Suppressor macrophage treated with lipopolysaccharide for 4 hours (primary cell): Measurements from ENCODE around the gene DHRS7B.
"Not testable (repeated sequence)": the region's sequence is repeated elsewhere in the genome, so short reads cannot be mapped to it uniquely, and the experiment has no call there.

Source experiments
- DNase-seq: peaks from one replicate; pipeline ENCODE4 v3.0.0-alpha.2; 2020

The DHRS7B gene

DNA sequence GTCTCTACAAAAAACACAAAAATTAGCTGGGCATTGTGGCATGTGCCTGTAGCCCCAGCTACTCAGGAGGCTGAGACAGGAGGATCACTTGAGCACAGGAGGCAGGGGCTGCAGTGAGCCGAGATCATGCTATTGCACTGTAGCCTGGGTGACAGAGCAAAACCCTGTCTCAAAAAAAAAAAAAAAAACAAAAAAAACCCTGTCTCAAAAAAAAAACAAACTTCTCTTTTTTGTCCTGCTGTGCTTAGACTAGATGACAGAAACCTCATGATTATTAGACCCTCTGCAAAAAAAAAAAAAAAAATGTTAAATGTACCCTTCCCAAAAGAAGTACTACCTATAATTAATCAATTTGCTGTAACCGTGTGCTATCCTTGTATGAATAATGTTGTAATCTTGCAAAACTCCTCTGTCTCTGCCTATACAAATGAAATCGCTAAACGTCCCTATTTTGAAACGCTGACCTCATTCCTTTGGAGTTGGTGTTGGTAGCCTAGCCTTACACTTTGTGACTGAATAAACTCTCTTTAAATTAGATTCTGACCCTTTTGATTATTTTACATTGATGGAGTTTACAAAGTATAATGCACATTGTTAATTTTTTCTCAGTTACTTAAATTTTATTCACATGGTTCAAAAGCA lies 13.6 kb upstream of the DHRS7B start:
- peak; percentile 68 for DNase-seq

DNA sequence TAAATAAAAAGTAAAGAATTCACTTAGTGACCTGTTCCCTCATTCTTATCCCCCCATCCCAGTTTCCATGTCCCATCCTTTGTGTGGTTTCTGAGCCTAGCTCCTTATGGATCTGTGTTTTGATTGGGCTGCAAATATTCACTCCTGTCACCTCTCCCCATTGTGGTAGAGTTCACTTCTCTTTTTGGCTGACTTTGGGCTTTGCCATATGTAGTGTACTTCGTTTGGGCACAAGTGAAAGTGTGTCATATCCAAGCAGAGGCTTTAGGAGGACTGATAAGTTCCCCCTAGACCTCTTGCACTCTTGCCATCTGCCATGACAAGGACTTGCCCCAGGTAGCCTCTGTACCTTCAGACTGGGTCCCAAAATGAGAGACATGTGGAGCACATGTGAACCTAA lies 13.0 kb upstream of the DHRS7B start:
- peak; percentile 27 for DNase-seq

GRCh38 chr17:21114791-21115190 lies 12.0 kb upstream of the DHRS7B start:
- peak; percentile 44 for DNase-seq

- DNase-seq, result peak; percentile 57
Observed at GRCh38 chr17:21119247-21119918, 7.4 kb upstream of the DHRS7B start.

GRCh38 chr17:21119919-21120249 lies 6.9 kb upstream of the DHRS7B start:
- DNase-seq, result no peak

DNA sequence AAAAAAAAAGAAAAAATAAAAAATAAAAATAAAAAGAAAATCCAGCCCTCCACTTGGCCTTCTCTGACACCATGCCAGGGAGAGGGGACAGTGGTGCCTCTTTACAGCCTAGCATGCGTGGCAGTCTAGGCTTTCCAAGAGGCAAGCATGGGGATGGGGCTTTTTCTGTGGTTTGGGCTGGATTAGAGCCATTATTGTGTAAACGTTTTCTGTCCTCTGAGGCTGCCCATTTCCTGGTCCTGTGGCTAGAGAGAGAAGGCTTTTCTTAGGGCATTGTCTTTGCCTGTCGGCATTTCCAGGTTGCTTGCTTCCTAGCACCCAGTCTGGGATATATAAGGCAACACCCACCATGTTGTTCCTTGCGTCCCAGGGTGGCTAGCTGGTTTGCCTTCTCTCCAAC lies 2.7 kb upstream of the DHRS7B start:
- DNase-seq, result peak; percentile 46

DNA sequence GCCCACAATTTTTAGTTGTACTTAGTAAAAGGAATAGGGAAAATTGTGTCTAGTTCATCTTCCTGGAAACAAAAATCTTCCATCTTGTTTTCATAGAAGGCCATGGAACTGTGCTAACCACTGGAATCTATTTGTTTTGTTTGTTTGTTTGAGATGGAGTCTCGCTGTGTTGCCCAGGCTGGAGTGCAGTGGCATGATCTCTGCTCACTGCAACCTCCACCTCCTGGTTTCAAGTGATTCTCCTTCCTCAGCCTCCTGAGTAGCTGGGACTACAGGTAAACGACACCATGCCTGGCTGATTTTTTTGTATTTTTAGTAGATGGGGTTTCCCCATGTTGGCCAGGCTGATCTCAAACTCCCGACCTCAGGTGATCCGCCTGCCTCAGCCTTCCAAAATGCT lies 2.2 kb upstream of the DHRS7B start:
- not testable (repeated sequence) for DNase-seq

DNA sequence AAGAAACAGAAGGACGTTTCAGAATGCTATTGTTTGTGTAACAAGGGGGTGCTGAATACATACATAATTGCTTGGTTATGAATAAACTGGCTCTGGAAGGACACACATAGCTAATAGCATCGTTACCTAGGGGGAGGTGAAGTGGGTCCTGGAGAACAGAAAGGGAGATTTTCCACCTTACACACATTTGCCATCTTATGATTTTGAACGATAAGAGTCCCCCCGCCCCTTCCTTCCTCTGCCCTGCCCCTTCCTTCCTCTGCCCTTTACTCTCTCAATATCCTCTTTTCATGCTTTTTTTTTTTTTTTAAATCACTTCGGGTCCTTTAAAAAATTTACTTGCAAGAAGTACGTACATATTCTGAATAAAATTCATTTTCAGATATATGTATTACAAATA lies 902 bp upstream of the DHRS7B start:
- DNase-seq, result no peak

DNA sequence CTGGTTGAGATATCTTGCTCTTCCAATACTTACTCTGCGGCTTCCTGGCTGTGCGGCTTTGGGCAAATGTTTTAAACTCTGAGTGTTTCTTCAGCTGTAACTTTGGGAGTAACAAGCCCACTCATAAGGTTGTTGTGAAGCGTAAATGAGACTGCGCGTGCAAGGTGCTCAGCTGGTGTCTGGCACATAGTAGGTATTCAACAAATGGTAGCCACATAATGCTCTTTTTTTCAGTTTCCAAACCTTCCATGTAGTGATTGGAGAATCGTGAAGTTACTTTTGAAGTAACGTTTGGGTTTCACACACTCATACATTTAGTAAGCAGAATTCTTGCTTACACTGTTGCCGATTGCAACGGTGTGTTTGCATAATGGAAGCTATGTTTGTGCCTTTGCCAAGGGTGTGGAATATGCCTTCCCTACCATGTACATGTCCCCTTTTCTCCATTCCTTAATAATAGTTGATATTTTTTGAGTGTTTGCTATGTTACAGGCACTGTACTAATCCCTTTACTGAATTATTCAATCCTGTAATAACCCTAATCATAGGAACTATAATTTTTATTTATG lies 829 bp downstream of the DHRS7B start:
- DNase-seq, result no peak

DNA sequence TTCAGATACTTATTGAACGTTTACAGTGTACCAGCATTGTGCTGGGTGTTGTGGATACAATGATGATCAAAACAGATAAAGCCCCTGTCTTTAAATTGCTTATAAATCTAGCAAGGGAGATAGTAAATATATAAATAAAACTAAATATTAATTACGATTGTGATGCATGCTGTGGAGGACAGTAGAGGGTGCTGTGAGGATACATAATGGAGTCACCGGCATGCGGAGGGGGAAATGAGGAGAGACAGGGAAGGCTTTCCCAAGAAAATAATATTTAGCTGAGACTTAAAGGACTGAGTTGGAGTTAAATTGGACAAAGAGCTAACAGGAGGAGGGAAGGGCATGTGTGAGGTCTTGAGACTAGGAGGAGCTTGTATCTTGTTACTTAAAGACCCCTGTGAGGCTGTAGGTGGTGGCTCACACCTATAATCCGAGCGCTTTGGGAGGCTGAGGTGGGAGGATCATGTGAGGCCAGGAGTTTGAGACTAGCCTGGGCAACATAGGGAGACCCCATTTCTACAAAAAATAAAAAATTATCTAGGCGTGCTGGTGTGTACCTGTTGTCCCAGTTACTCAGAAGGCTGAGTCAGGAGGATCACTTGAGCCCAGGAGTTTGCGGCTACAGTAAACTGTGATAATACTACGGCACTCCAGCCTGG lies 2.4 kb downstream of the DHRS7B start:
- DNase-seq, result peak; percentile 45

DNA sequence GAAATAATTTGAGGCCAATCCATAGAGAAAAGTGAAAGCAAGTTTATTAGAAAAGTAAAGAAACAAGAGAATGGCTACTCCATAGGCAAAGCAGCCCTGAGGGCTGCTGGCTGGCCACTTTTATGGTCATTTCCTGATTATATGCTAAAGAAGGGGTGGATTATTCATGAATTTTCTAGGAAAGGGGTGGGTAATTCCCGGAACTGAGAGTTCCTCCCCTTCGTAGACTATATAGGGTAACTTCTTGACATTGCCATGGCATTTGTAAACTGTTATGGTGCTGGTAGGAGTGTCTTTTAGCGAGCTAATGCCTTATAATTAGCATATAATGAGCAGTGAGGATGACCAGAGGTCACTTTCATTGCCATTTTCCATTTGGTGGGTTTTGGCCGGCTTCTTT lies 4.4 kb downstream of the DHRS7B start:
- peak; percentile 44 for DNase-seq

DNA sequence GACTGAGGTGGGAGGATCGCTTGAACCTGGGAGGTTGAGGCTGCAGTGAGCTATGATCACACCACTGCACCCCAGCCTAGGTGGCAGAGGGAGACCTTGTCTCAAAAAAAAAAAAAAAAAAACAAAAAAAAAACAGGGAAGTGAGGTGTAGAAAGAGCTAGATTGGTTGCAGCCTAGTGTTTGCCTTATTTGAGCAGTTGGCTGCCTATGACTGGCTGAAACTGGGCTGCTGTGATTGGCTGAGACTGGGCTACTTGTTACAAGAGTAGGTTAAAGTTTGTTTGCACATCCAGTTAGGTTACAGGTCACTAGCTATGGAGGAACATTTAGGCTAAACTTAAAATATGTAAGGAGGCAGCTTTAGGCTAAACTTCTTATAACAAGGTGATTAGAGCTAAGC lies 5.7 kb downstream of the DHRS7B start:
- no peak for DNase-seq

- DNase-seq, result no peak
Observed at GRCh38 chr17:21134559-21134958, 7.8 kb downstream of the DHRS7B start.

- peak; percentile 19 for DNase-seq
Observed at GRCh38 chr17:21140911-21141310, 14.1 kb downstream of the DHRS7B start.

DNA sequence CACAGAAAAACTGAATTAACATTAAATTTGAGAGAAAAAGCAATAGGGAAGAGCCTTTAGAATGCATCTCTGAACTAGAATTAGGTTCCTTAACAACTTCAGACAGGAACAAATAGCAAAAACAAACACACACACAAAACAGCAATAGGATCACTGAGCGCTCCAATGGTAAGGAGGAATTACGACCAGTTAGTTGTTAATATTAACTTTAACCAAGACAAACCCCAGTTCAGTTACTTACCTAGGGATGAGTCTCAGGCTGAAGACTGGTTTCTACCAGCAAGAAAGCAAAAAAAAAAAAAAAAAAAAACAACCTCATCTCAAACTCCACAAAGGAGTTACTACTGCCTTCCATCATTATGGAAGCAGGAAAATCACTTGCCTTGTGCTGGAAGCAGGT lies 14.6 kb downstream of the DHRS7B start:
- no peak for DNase-seq

- DNase-seq, result not testable (repeated sequence)
Observed at GRCh38 chr17:21142065-21142464, 15.3 kb downstream of the DHRS7B start.

- no peak for DNase-seq
Observed at GRCh38 chr17:21143695-21144094, 16.9 kb downstream of the DHRS7B start.

DNA sequence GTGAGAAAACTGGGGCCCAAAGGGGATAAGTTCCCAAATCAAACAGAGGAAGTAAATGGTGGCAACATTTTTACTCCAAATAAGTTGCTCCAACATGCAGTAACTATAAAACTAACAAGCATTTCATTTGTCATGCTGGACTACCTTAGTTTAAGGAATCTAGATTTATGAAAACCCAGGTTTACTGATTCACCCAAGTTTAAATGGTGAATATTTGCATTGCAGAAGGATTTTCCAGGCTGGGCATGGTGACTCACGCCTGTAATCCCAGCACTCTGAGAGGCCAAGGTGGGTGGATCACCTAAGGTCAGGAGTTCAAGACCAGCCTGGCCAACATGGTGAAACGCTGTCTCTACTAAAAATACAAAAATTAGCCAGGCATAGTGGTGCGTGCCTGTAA lies 17.5 kb downstream of the DHRS7B start:
- not testable (repeated sequence) for DNase-seq

- DNase-seq, result no peak
Observed at GRCh38 chr17:21146362-21147015, 19.7 kb downstream of the DHRS7B start.

DNA sequence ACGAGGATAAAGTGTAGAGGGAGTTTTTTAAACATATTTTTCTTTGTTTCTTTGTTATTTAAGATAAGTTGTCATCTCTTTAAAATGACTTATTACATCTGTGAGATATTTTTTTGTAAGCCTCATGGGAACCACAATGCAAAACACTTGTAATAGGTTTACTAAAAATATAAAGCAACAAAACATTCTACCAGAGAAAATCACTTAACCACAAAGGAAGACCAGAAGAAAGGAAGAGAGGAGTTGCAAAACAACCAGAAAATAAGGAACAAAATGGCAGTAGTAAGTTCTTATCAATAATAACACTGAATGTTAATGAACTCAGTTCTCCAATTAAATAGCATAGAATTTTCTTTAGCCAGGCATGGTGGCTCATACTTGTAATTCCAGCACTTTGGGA lies 22.9 kb downstream of the DHRS7B start:
- DNase-seq, result no peak

DNA sequence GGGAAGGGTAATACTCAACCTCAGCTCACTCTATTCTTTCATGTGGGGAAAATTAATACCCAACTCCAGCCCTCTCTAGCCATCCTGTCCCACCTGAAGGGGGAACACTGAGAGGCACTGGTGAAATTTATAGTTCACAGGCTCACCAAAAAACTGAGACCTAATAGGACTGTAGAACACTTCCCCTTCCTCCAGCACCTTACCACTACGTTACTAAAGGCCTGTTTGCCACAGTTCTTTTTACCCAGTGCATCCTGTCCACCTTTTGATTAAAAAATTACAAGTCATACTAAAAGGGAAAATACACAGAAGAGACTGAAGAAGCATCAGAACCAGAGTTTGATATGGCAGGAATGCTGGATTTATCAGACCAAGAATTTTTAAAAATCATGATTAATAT lies 26.0 kb downstream of the DHRS7B start:
- DNase-seq, result no peak

- no peak for DNase-seq
Observed at GRCh38 chr17:21157586-21158370, 31.0 kb downstream of the DHRS7B start.

DNA sequence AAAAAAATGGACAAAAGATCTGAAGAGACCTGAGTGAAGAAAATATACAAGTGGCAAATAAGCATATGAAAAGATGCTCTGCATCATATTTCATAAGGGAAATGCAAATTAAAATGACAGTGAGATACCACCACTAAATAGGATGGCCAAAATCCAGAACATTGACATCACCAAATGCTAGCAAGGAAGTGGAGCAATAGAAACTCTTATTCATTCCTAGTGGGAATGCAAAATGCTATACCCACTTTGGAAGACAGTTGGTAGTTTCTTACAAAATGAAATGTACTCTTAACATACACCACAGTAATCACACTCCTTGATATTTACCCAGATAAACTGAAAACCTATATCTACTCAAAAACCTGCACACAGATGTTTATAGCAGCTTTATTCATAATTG lies 33.6 kb downstream of the DHRS7B start:
- no peak for DNase-seq
